ENCODE data around the gene MORN1. TPM values are rescaled to one million over a fixed set of nuclear protein-coding genes. Genes with fewer than 3 reads are reported as not detected.

Gene MORN1
- total and polyA plus RNA-seq, 4 donors: 5.2 to 23.9 (median 13.9) TPM

GRCh38 chr1:2299131-2299627 is 92.2 kb downstream of the MORN1 start:
- H3K9me3 ChIP-seq (ENCODE audit: control insufficient read depth in 4 of 4, insufficient read depth in 3 of 4, low read length in 3 of 4): no peaks in the 10 kb centered on the region
- H3K4me1 ChIP-seq (ENCODE audit: control insufficient read depth in 5 of 5, insufficient read depth in 5 of 5, low read length in 5 of 5): peaks cover 16 to 57% (median 30%) of the 10 kb centered on the region in 5 donors
- H3K9ac ChIP-seq (ENCODE audit: insufficient read depth in 1 of 2, low read length in 2 of 2): no peak overlapping the region
- TF ChIP-seq CTCF (IDR thresholded peaks at IDR 0.05; ENCODE audit: control extremely low read depth, extremely low read depth): no peak
- 41 to 53% methylated on average over 24 of the region's 24 CpGs for WGBS, 2 donors
- DNase-seq: peak; percentile 95 to 97 (median 97)
- H3K36me3 ChIP-seq (ENCODE audit: control insufficient read depth in 4 of 4, insufficient read depth in 4 of 4, low read length in 4 of 4): peaks cover 3 to 22% (median 7%) of the 10 kb centered on the region in 4 donors
- no peaks in the 10 kb centered on the region for H3K27me3 ChIP-seq (ENCODE audit: control insufficient read depth in 3 of 3, insufficient read depth in 3 of 3, low read length in 2 of 3)
- no peak overlapping the region for H3K4me3 ChIP-seq
- peak; percentile 29 for ATAC-seq (ENCODE audit: insufficient read depth, low FRiP score)
- peak overlapping the region in 1 of 2 donors; percentile 94 for H3K27ac ChIP-seq (ENCODE audit: low read depth in 1 of 2, low read length in 1 of 2)

DNA sequence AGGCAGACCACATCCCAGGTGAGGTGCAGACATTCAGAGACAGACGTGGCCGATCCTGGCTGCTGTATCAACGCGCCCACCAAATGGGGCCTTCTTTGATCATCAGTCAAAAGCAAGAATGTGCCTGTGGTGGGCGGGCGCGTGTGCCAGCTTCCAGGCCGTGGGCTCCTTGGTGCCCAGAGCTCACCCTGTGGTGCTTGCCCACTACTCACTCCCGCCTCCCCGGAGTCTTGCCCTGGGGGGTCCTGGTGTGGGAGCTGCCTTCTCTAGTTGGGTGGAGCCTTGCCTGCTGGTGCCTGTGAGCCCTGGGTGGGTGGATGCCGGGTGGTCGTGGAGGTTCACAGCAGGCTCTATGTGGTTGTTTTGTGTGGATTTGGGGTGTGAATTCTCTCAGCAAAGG is 92.7 kb downstream of the MORN1 start:
- TF ChIP-seq CTCF (IDR thresholded peaks at IDR 0.05; ENCODE audit: control extremely low read depth, extremely low read depth): no peak

GRCh38 chr1:2297246-2298011 is 93.9 kb downstream of the MORN1 start:
- H3K36me3 ChIP-seq (ENCODE audit: control insufficient read depth in 4 of 4, insufficient read depth in 4 of 4, low read length in 4 of 4): peaks cover 0 to 9% (median 2%) of the 10 kb centered on the region in 4 donors
- no peak for ATAC-seq (ENCODE audit: insufficient read depth, low FRiP score)
- no peak for TF ChIP-seq CTCF (IDR thresholded peaks at IDR 0.05; ENCODE audit: control extremely low read depth, extremely low read depth)

More for the DNA sequence above, 92.7 kb downstream of the MORN1 start:
- H3K36me3 ChIP-seq (ENCODE audit: control insufficient read depth in 4 of 4, insufficient read depth in 4 of 4, low read length in 4 of 4): peaks cover 0 to 18% (median 5%) of the 10 kb centered on the region in 4 donors
- no peak overlapping the region for H3K9ac ChIP-seq (ENCODE audit: insufficient read depth in 1 of 2, low read length in 2 of 2)
- DNase-seq (no peak), ATAC-seq (ENCODE audit: insufficient read depth, low FRiP score) (no peak)
- H3K27me3 ChIP-seq (ENCODE audit: control insufficient read depth in 3 of 3, insufficient read depth in 3 of 3, low read length in 2 of 3): no peaks in the 10 kb centered on the region
- H3K4me1 ChIP-seq (ENCODE audit: control insufficient read depth in 5 of 5, insufficient read depth in 5 of 5, low read length in 5 of 5): peaks cover 16 to 62% (median 30%) of the 10 kb centered on the region in 5 donors
- 85% methylated on average over 12 of the region's 12 CpGs for WGBS, 2 donors
- no peak overlapping the region for H3K4me3 ChIP-seq
- H3K27ac ChIP-seq (ENCODE audit: low read depth in 1 of 2, low read length in 1 of 2): peak overlapping the region in 1 of 2 donors; percentile 94
- H3K9me3 ChIP-seq (ENCODE audit: control insufficient read depth in 4 of 4, insufficient read depth in 3 of 4, low read length in 3 of 4): no peaks in the 10 kb centered on the region

More at GRCh38 chr1:2297246-2298011, 93.9 kb downstream of the MORN1 start:
- Histone ChIP-seq H3K9me3 (ENCODE audit: control insufficient read depth in 4 of 4, insufficient read depth in 3 of 4, low read length in 3 of 4) (no peaks in the 10 kb centered on the region), H3K27me3 (ENCODE audit: control insufficient read depth in 3 of 3, insufficient read depth in 3 of 3, low read length in 2 of 3) (no peaks in the 10 kb centered on the region), H3K4me3 (no peak overlapping the region), H3K4me1 (ENCODE audit: control insufficient read depth in 5 of 5, insufficient read depth in 5 of 5, low read length in 5 of 5) (peaks cover 16 to 75% (median 38%) of the 10 kb centered on the region in 5 donors), H3K27ac (ENCODE audit: low read depth in 1 of 2, low read length in 1 of 2) (peak overlapping the region in 1 of 2 donors; percentile 2), H3K9ac (ENCODE audit: insufficient read depth in 1 of 2, low read length in 2 of 2) (no peak overlapping the region)
- whole genome bisulfite sequencing, 2 donors: 93 to 95% methylated on average over 35 of the region's 35 CpGs
- DNase-seq: no peak
